Thoracic aorta (tissue), 2 donors: Measurements from ENCODE around the gene ARHGAP4. TPM values are rescaled to one million over a fixed set of nuclear protein-coding genes. Genes with fewer than 3 reads are reported as not detected.
A peak's percentile ranks its signal among the peaks of the same experiment; 100 is the strongest.

ENCODE experiments used
- ATAC-seq: fragments of 150-250 bp; one replicate; pipeline ENCODE4 v1.8.0; 2017; ENCODE audit warnings: low read depth; ENCODE audit not compliant: insufficient number of reproducible peaks, low FRiP score
- DNase-seq: peaks from one replicate; pipeline ENCODE4 v3.0.0-alpha.2; 2020; ENCODE audit warnings: low spot score
- H3K27ac ChIP-seq, 2 donors: fragments of 200-600 bp; sonication (generic); 1 replicate in 1 of 2; 2 replicates in 1 of 2; pipeline ENCODE4 v1.5.1; 2016; ENCODE audit warnings: mild to moderate bottlenecking in 2 of 2, moderate library complexity in 2 of 2
- H3K27me3 ChIP-seq: fragments of 200-600 bp; sonication (generic); replicated peaks from 2 replicates; pipeline ENCODE4 v1.6.0; 2016; ENCODE audit warnings: mild to moderate bottlenecking; ENCODE audit not compliant: insufficient read depth
- H3K36me3 ChIP-seq: fragments of 200-600 bp; sonication (generic); one replicate; pipeline ENCODE4 v1.5.1; 2016
- H3K4me1 ChIP-seq, 2 donors: fragments of 200-600 bp; sonication (generic); 1 replicate in 1 of 2; 2 replicates in 1 of 2; pipeline versions ENCODE4 v1.5.1 to v1.6.0; 2016; ENCODE audit warnings: low read depth in 2 of 2, mild to moderate bottlenecking in 1 of 2; ENCODE audit not compliant: control insufficient read depth in 1 of 2
- H3K4me3 ChIP-seq: fragments of 200-600 bp; sonication (generic); 2 replicates; pipeline ENCODE4 v1.5.1; 2016; ENCODE audit warnings: mild to moderate bottlenecking
- H3K9me3 ChIP-seq: fragments of 200-600 bp; sonication (generic); 2 replicates; pipeline ENCODE4 v1.5.1; 2016
- total RNA-seq, 2 donors: library from RNA; depleted of rRNA; stranded (reverse); fragments of >200 nt; gene quantifications; one replicate each; pipeline versions ENCODE4 v1.1.0 to v1.2.3, GENCODE V29; 2016
- TF ChIP-seq, protein P1 (sequence below): fragments of 200-600 bp; sonication (generic); IDR thresholded peaks from one replicate; pipeline ENCODE4 v1.5.1; 2019; ENCODE audit warnings: antibody characterized with exemption

Gene ARHGAP4
- total RNA-seq, 2 donors from 2014 or later = 31.7 to 92.1 TPM

DNA sequence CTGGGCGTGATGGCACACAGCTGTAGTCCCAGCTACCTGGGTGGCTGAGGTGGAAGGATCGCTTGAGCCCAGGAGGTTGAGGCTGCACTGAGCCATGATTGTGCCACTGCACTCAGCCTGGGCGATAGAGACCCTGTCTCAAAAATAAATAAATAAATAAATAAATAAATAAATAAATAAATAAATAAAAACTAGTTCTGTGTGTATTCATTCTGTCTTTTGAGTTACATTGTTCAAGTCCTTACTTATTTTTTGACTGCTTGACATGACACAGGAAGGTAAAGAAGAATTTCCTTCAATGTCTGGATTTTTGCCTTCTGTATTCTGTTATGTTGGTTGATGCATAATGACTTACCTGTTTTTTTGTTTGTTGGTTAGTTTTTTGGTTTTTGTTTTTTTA is 11.0 kb upstream of the ARHGAP4 start:
- H3K27me3 ChIP-seq = no peaks in the 10 kb centered on the region
- DNase-seq (no peak), ATAC-seq (no peak)
- H3K27ac ChIP-seq = no peak overlapping the region
- no peaks in the 10 kb centered on the region for H3K9me3 ChIP-seq
- H3K36me3 ChIP-seq = no peaks in the 10 kb centered on the region
- TF ChIP-seq, protein P1, sequence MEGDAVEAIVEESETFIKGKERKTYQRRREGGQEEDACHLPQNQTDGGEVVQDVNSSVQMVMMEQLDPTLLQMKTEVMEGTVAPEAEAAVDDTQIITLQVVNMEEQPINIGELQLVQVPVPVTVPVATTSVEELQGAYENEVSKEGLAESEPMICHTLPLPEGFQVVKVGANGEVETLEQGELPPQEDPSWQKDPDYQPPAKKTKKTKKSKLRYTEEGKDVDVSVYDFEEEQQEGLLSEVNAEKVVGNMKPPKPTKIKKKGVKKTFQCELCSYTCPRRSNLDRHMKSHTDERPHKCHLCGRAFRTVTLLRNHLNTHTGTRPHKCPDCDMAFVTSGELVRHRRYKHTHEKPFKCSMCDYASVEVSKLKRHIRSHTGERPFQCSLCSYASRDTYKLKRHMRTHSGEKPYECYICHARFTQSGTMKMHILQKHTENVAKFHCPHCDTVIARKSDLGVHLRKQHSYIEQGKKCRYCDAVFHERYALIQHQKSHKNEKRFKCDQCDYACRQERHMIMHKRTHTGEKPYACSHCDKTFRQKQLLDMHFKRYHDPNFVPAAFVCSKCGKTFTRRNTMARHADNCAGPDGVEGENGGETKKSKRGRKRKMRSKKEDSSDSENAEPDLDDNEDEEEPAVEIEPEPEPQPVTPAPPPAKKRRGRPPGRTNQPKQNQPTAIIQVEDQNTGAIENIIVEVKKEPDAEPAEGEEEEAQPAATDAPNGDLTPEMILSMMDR = no peak
- H3K4me1 ChIP-seq = peaks cover 3 to 14% of the 10 kb centered on the region in 2 donors
- H3K4me3 ChIP-seq = no peak overlapping the region

DNA sequence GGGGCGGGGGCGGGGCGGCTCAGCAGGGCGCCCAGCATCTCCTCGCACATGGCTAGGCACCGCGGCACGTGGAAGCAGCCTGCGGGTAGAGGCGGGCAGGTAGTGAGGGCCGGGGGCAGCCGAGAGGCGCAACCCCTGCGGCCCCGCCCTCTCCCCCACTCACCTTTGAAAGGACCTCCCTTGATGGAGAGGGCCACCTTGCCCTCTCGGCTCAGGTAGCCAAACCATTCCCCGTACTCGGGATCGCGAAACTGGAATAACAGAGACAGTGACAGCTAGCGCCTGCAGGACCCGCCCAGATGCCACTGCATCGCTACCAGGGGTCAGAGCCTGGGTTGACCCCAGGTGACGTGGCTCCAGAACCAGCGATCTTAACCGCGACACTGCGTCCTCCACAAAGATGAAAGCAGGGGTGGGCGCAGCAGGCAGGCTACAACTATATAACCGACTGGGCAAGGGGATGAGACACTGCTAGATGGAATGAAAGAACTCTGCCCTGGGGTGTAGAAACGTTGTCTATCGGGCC is 9.3 kb upstream of the ARHGAP4 start:
- H3K27ac ChIP-seq = no peak overlapping the region
- no peak for ATAC-seq
- no peaks in the 10 kb centered on the region for H3K9me3 ChIP-seq
- peaks cover 3 to 14% of the 10 kb centered on the region in 2 donors for H3K4me1 ChIP-seq
- H3K27me3 ChIP-seq = no peaks in the 10 kb centered on the region
- H3K36me3 ChIP-seq = peaks cover 6% of the 10 kb centered on the region
- TF ChIP-seq, protein P1 = no peak
- DNase-seq = no peak
- H3K4me3 ChIP-seq = peak overlapping the region; percentile 77

DNA sequence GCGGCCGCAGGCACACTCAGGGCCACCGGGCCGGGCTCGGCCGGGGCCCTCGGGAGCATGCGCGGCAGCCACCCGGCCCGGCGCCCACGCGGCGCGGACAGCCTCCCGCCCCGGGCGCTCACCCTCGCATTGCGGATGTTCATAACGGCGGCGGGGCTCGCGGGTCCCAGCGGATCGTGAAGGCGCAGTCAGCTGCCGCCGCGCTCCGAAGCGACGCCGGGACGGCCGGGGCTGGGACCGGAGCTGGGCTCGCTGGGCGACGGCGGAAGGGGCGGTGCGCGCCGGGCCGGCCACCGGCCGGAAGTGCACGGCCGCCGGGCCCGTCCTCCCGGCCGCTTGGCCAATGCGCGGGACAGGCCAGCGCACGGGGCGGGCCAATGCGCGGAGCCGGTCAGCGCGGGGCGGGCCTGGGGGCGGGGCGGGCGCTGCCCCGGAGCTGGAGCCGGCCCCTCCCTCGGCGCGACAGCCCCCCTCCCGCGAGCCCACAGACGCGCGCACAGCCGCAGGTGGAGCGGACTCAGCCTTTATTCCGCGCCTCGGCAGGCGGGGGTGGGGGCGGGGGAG is 8.8 kb upstream of the ARHGAP4 start, which contains the start of gene NAA10:
TSS of gene NAA10 (minus strand) at position 276 of the 564 bp plus-strand sequence. CDS start at position 143, 133 bp downstream.
- DNase-seq = no peak

DNA sequence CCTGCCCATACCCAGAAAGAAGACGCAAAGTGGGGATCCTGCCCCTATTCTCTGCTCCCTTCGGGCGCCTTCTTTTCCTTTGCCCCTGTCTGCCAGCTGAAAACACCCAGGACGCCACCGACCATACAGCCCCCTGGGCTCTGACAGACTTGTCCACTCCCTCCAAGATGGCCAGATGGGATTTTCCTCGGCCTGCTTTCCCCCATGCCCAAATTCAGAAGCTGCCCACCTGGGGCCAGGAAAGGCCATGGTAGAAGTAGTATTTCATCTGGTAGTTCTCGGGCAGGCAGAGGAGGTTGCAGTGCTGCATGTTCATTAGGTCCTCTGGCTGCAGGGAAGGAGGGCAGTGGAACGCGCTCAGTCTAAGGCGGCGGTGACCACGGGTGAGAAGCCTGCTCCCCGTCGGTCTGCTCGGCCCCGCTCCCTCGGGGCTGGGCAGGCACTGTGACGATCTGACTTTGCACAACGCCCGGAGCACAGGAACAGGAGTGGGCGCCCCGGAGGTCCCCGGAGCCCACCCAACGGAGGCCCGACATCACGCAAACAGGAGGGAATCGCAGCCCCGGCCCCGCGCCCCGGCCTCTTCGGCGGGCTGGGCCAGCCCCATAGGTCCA is 8.2 kb upstream of the ARHGAP4 start:
- Histone ChIP-seq H3K27me3 (no peaks in the 10 kb centered on the region), H3K36me3 (peaks cover 6% of the 10 kb centered on the region), H3K9me3 (no peaks in the 10 kb centered on the region), H3K4me3 (peak overlapping the region; percentile 77), H3K27ac (peak overlapping the region in 1 of 2 donors; percentile 12), H3K4me1 (peaks cover 3 to 14% of the 10 kb centered on the region in 2 donors)
- ATAC-seq = no peak
- TF ChIP-seq, protein P1 = no peak
- DNase-seq = no peak

More for the DNA sequence above, 8.8 kb upstream of the ARHGAP4 start, which contains the start of gene NAA10:
- peak; percentile 70 for ATAC-seq
- TF ChIP-seq, protein P1 = no peak
- no peaks in the 10 kb centered on the region for H3K9me3 ChIP-seq
- H3K27me3 ChIP-seq = no peaks in the 10 kb centered on the region
- H3K36me3 ChIP-seq = peaks cover 6% of the 10 kb centered on the region
- peaks cover 3 to 14% of the 10 kb centered on the region in 2 donors for H3K4me1 ChIP-seq
- peak within 1 kb of the TSS; percentile 77 for H3K4me3 ChIP-seq
- H3K27ac ChIP-seq = peak within 1 kb of the TSS in 1 of 2 donors; percentile 12

DNA sequence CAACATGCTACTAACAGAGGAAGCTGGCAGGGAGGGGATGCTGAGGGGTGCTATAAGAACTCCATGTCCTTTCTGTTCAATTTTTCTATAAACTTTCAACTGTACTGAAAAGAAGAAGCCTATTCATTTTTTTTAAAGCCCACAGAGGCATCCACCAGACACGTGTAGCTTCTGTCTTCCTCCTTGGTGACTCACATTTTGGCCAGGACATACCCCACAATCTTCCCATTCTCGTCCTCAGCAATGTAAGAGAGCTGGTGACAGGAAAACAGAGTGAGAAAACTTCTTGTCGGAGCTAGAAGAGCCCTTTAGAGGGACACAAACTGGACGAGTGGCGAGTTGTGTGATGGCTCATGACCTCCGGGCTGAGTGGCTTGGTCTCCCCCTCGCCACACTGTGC is 7.7 kb upstream of the ARHGAP4 start:
- H3K27ac ChIP-seq = no peak overlapping the region
- H3K36me3 ChIP-seq = peaks cover 6% of the 10 kb centered on the region
- TF ChIP-seq, protein P1 = no peak
- H3K9me3 ChIP-seq = no peaks in the 10 kb centered on the region
- H3K4me3 ChIP-seq = peak overlapping the region; percentile 77
- H3K27me3 ChIP-seq = no peaks in the 10 kb centered on the region
- peaks cover 3 to 14% of the 10 kb centered on the region in 2 donors for H3K4me1 ChIP-seq
- ATAC-seq = no peak
- DNase-seq = no peak
